OCI-LY1 (cell line): ENCODE data around the gene NRCAM.

ENCODE experiments used
- CTCF ChIP-seq: fragments of 200-600 bp; sonication (generic), shearing (Covaris generic); IDR thresholded peaks from 2 replicates; pipeline ENCODE4 v1.5.1; 2017; ENCODE audit warnings: mild to moderate bottlenecking, antibody characterized with exemption, low read length, moderate library complexity, mixed read lengths
- EZH2 ChIP-seq: fragments of 200-600 bp; sonication (generic), shearing (Covaris generic); IDR thresholded peaks from 2 replicates; pipeline ENCODE4 v1.8.0; 2017; ENCODE audit warnings: borderline replicate concordance, mixed run types, mild to moderate bottlenecking, antibody characterized with exemption, low read length, moderate library complexity, mixed read lengths

- TF ChIP-seq CTCF: no peak
- TF ChIP-seq EZH2: no peak
Measured at GRCh38 chr7:108278776-108279175, 177.5 kb downstream of the NRCAM start.
